Stimulated activated effector memory CD8-positive, alpha-beta T cell treated with anti-CD3 and anti-CD28 coated beads, Interleukin-12 subunit alpha, Interleukin-12 subunit beta, amount 100 ng/mL, for 72 hours (primary cell): ENCODE data around the gene KIAA0040.

Experiments used
- ATAC-seq: fragments of 150-1000 bp; cut with Tn5 transposase; 2 replicates; pipeline ENCODE4 v1.10.0; 2021
- DNase-seq, 2 donors: peaks; one replicate each; pipeline ENCODE4 v3.0.0; 2021 to 2022; ENCODE audit warnings: low spot score in 2 of 2
- H3K27ac Mint-ChIP-seq: one replicate; pipeline ENCODE4 v1.8.0; 2022; ENCODE audit warnings: mild to moderate bottlenecking, mixed read lengths
- H3K36me3 Mint-ChIP-seq: one replicate; pipeline ENCODE4 v1.8.0; 2022; ENCODE audit warnings: mild to moderate bottlenecking, mixed read lengths
- H3K4me1 Mint-ChIP-seq: one replicate; pipeline ENCODE4 v1.8.0; 2022; ENCODE audit warnings: mixed read lengths
- H3K4me3 Mint-ChIP-seq: one replicate; pipeline ENCODE4 v1.8.0; 2022; ENCODE audit warnings: mild to moderate bottlenecking, mixed read lengths
- H3K9me3 Mint-ChIP-seq: one replicate; pipeline ENCODE4 v1.8.0; 2022; ENCODE audit warnings: mixed read lengths

Gene KIAA0040

GRCh38 chr1:175186433-175187160 is 6.0 kb downstream of the KIAA0040 start:
- H3K4me1 Mint-ChIP-seq: peaks cover 94% of the 10 kb centered on the region
- no peaks in the 10 kb centered on the region for H3K9me3 Mint-ChIP-seq
- peak overlapping the region; percentile 91 for H3K27ac Mint-ChIP-seq
- DNase-seq: no peak
- peak overlapping the region; percentile 5 for H3K4me3 Mint-ChIP-seq
- no peak for ATAC-seq
- H3K36me3 Mint-ChIP-seq: peaks cover 22% of the 10 kb centered on the region

GRCh38 chr1:175185903-175186302 is 6.7 kb downstream of the KIAA0040 start:
- no peak for ATAC-seq
- no peaks in the 10 kb centered on the region for H3K9me3 Mint-ChIP-seq

DNA sequence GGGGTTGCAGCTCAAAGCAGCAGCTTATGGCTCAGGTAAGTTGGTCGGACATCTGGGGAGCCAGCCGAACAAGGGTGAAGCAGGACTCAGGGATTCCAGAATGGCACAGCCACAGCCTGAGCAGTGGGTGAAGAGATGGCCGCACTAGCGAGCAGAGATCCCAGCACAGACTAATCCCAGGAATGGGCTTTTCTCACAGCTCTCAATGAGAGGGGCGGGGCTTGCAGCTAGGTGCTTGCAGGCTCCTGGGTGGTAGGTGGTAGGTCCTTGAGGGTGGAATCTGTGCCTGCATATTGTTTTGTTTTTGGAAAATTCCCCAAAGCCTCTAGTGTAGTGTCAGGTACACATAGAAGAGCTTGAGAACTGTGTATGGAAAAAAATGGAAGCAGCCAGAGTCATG is 9.0 kb downstream of the KIAA0040 start:
- Mint-ChIP-seq H3K4me3 (no peak overlapping the region), H3K27ac (peak overlapping the region; percentile 68)

More at GRCh38 chr1:175185903-175186302, 6.7 kb downstream of the KIAA0040 start:
- H3K4me1 Mint-ChIP-seq: peaks cover 96% of the 10 kb centered on the region
- no peak for DNase-seq
- no peak overlapping the region for H3K4me3 Mint-ChIP-seq
- peak overlapping the region; percentile 91 for H3K27ac Mint-ChIP-seq
- peaks cover 26% of the 10 kb centered on the region for H3K36me3 Mint-ChIP-seq

GRCh38 chr1:175182201-175182746 is 10.3 kb downstream of the KIAA0040 start:
- Mint-ChIP-seq H3K4me3 (no peak overlapping the region), H3K4me1 (peaks cover 86% of the 10 kb centered on the region), H3K36me3 (peaks cover 26% of the 10 kb centered on the region), H3K9me3 (no peaks in the 10 kb centered on the region), H3K27ac (peak overlapping the region; percentile 68)
- DNase-seq (no peak), ATAC-seq (no peak)

More for the DNA sequence above, 9.0 kb downstream of the KIAA0040 start:
- no peak for DNase-seq
- Mint-ChIP-seq H3K4me1 (peaks cover 91% of the 10 kb centered on the region), H3K9me3 (no peaks in the 10 kb centered on the region), H3K36me3 (peaks cover 31% of the 10 kb centered on the region)
- ATAC-seq: no peak

DNA sequence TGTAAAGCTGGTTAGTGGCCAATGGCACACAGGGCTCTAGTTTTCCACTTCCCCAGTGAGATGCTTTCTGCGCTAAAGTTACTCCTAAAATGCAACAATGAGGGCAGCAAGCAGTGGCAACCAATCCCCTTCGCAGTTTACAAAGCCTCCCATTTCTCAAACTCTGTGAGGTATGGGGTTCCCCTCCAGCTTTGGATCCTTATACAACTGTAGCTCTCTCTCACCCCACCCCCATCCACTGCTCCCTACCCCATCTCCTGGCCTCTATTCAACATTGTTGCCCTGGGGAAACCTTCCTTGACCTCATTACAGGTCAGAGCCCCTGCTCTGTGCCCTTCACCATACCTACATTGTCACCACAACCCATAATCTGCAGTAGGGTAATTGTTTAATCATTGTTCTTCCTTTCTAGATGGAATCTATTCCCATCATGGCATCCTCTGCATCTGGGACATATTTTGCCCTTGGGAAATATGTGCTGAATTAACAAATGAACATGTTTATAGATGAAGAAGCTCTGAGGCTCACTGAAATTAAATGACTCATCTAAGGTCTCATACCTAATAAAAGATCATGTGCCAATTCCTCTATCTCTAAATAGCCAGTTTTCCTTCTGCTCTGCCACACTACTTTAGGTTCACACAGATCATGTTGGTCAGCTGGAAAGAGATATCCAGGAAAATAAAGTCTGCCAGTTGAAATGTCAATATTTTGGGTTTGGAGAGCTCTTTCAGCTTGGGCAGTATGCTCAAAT is 12.6 kb downstream of the KIAA0040 start:
- peak overlapping the region; percentile 48 for H3K27ac Mint-ChIP-seq
- peaks cover 33% of the 10 kb centered on the region for H3K36me3 Mint-ChIP-seq
- no peaks in the 10 kb centered on the region for H3K9me3 Mint-ChIP-seq
- peaks cover 64% of the 10 kb centered on the region for H3K4me1 Mint-ChIP-seq
- DNase-seq (no peak), ATAC-seq (no peak)
- no peak overlapping the region for H3K4me3 Mint-ChIP-seq

- H3K27ac Mint-ChIP-seq: peak overlapping the region; percentile 18
- DNase-seq (no peak), ATAC-seq (no peak)
- peaks cover 65% of the 10 kb centered on the region for H3K4me1 Mint-ChIP-seq
- H3K9me3 Mint-ChIP-seq: no peaks in the 10 kb centered on the region
- H3K36me3 Mint-ChIP-seq: peaks cover 45% of the 10 kb centered on the region
- no peak overlapping the region for H3K4me3 Mint-ChIP-seq
These were observed 14.1 kb downstream of the KIAA0040 start for GRCh38 chr1:175178456-175178855.

DNA sequence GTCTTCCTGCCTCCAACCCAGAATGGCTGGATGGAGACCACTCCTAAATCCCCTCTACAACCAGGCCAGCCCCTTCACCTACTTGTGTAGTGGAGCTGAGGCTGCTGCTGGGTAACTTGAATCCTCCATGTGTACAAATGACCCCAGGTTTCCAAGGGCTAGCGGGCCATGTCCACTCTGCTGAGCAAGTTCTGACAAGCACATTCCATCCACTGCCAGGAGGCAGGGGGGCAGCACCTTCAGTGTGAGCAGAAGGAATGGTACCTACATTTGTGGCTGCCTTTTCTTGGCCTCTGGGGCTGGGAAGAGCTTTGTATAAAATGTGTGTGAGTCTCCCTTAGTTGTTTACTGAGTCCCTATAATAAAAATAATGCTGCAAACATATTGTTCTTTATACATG is 14.5 kb downstream of the KIAA0040 start:
- H3K4me1 Mint-ChIP-seq: peaks cover 63% of the 10 kb centered on the region
- H3K27ac Mint-ChIP-seq: peak overlapping the region; percentile 18
- ATAC-seq: no peak
- H3K4me3 Mint-ChIP-seq: no peak overlapping the region
- DNase-seq: no peak
- H3K9me3 Mint-ChIP-seq: no peaks in the 10 kb centered on the region
- H3K36me3 Mint-ChIP-seq: peaks cover 48% of the 10 kb centered on the region

DNA sequence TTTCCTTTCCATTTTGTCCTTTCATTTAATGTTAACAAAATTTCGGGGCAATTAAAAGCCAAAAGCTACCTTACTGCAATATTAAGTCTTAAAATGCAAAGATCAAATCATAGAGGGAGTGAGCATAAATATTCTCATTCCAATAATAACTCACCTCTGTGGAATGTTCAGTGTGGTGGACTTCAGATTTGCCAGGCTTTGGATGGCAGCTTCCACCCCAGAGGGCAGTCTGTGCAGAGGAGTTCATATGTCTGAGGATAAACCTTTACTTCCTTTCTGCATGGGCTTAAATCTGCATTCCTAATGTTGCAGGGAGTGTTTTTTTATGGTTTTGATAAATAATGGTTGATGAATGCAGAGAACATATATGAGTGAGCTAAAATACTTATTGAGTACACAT is 16.3 kb downstream of the KIAA0040 start:
- ATAC-seq (no peak), DNase-seq (no peak)
- Mint-ChIP-seq H3K27ac (no peak overlapping the region), H3K36me3 (peaks cover 51% of the 10 kb centered on the region), H3K9me3 (no peaks in the 10 kb centered on the region), H3K4me1 (peaks cover 60% of the 10 kb centered on the region), H3K4me3 (no peak overlapping the region)

GRCh38 chr1:175174309-175175102 is 18.1 kb downstream of the KIAA0040 start:
- H3K9me3 Mint-ChIP-seq: no peaks in the 10 kb centered on the region
- no peak overlapping the region for H3K4me3 Mint-ChIP-seq
- no peak for ATAC-seq
- peaks cover 64% of the 10 kb centered on the region for H3K4me1 Mint-ChIP-seq
- H3K36me3 Mint-ChIP-seq: peaks cover 50% of the 10 kb centered on the region
- H3K27ac Mint-ChIP-seq: no peak overlapping the region
- no peak for DNase-seq

- no peaks in the 10 kb centered on the region for H3K9me3 Mint-ChIP-seq
- peaks cover 64% of the 10 kb centered on the region for H3K4me1 Mint-ChIP-seq
- peaks cover 50% of the 10 kb centered on the region for H3K36me3 Mint-ChIP-seq
- H3K27ac Mint-ChIP-seq: no peak overlapping the region
- DNase-seq (no peak), ATAC-seq (no peak)
- H3K4me3 Mint-ChIP-seq: no peak overlapping the region
These were observed 19.0 kb downstream of the KIAA0040 start for GRCh38 chr1:175173531-175173930.

- Mint-ChIP-seq H3K36me3 (peaks cover 51% of the 10 kb centered on the region), H3K27ac (peak overlapping the region; percentile 88), H3K9me3 (no peaks in the 10 kb centered on the region), H3K4me3 (no peak overlapping the region), H3K4me1 (peaks cover 65% of the 10 kb centered on the region)
- DNase-seq: no peak
- no peak for ATAC-seq
These were observed 20.1 kb downstream of the KIAA0040 start for GRCh38 chr1:175172503-175172902.

- peaks cover 47% of the 10 kb centered on the region for H3K36me3 Mint-ChIP-seq
- H3K4me1 Mint-ChIP-seq: peaks cover 69% of the 10 kb centered on the region
- ATAC-seq (no peak), DNase-seq (no peak)
- H3K9me3 Mint-ChIP-seq: no peaks in the 10 kb centered on the region
- peak overlapping the region; percentile 88 for H3K27ac Mint-ChIP-seq
- no peak overlapping the region for H3K4me3 Mint-ChIP-seq
These were observed 21.3 kb downstream of the KIAA0040 start for GRCh38 chr1:175171036-175171913.

DNA sequence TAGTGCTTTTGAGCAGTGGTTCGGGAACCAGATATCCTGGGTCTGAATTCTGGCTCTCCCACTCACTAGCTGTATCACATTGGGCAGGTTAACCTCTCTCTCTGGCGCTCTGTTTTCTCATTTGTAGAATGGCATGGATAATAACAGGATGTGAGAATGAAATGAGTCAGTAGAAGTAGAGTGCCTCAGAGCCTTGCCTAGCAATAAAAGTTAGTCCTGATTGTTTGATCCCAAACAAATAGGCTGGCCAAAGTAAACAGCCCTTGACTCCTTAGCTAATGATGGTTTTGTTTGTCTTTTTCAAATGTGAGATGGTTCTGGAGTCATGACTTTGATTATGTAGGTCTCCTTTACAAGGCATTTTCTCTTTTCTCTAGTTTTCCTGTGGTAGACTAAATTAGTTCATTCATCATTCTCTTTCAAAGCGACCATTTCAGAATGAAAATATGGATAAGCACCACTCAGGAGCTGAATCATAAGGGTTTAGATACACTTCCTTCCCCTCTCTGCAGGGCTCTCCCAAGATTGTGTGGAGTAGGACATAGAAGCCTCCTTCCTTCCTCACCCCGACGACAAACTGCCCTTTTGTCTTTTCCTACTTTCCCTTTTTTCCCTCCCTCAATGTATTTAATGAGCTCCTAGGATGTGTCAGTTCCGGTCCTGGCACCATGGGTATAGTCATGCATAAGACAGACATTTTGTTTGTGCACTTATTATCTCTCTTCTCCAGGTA is 23.1 kb downstream of the KIAA0040 start:
- peaks cover 63% of the 10 kb centered on the region for H3K4me1 Mint-ChIP-seq
- H3K27ac Mint-ChIP-seq: peak overlapping the region; percentile 88
- DNase-seq (no peak), ATAC-seq (peak; percentile 87)
- H3K9me3 Mint-ChIP-seq: no peaks in the 10 kb centered on the region
- peaks cover 46% of the 10 kb centered on the region for H3K36me3 Mint-ChIP-seq
- no peak overlapping the region for H3K4me3 Mint-ChIP-seq

DNA sequence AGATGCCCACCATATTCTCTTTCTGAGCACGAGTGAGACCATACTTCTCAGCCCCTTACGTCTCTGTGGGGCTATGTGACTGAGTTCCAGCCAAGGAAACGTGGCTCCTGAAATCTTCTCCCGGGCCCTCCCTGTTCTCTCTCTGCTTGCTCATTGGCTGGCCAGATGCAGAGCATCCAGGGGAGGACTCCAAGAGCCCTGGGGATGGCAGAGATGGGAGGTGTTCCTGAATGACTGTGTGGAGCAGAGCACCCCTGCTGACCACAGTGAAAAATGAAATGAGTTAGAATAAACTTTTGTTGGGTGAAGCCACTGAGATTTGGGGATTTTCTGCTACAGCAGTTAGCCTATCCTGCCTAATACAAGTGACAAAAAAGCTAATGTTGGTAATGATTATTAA is 23.8 kb downstream of the KIAA0040 start:
- no peak overlapping the region for H3K4me3 Mint-ChIP-seq
- H3K36me3 Mint-ChIP-seq: peaks cover 45% of the 10 kb centered on the region
- peaks cover 56% of the 10 kb centered on the region for H3K4me1 Mint-ChIP-seq
- H3K9me3 Mint-ChIP-seq: no peaks in the 10 kb centered on the region
- ATAC-seq (peak; percentile 59), DNase-seq (no peak)
- peak overlapping the region; percentile 88 for H3K27ac Mint-ChIP-seq
